RCC 7860 (cell line): ENCODE results near the gene ABCB6.
"Not testable (repeated sequence)": the region's sequence is repeated elsewhere in the genome, so short reads cannot be mapped to it uniquely, and the experiment has no call there.

Experiments used
- DNase-seq: peaks from one replicate; pipeline ENCODE4 v3.0.0-alpha.2; 2015; ENCODE audit warnings: low spot score
- FAIRE-seq: peaks from 2 replicates; lab custom pipeline; 2012; peaks lifted over from hg19 to GRCh38; lab: Jason Lieb, UNC

The ABCB6 gene

GRCh38 chr2:219214786-219215185 is 4.0 kb downstream of the ABCB6 start:
- DNase-seq (no peak), FAIRE-seq (no peak)

- no peak for DNase-seq
- FAIRE-seq: no peak
These were observed 4.6 kb downstream of the ABCB6 start for GRCh38 chr2:219214141-219214540.

GRCh38 chr2:219213486-219214071 is 5.2 kb downstream of the ABCB6 start:
- no peak for FAIRE-seq
- DNase-seq: no peak

GRCh38 chr2:219213026-219213415 is 5.7 kb downstream of the ABCB6 start:
- FAIRE-seq (no peak), DNase-seq (no peak)

- FAIRE-seq: no peak
- no peak for DNase-seq
These were observed 7.8 kb downstream of the ABCB6 start for GRCh38 chr2:219210886-219211362.

- DNase-seq (no peak), FAIRE-seq (no peak)
These were observed 8.4 kb downstream of the ABCB6 start for GRCh38 chr2:219210196-219210885.

GRCh38 chr2:219209236-219210195 is 9.2 kb downstream of the ABCB6 start:
- FAIRE-seq (no peak), DNase-seq (no peak)

GRCh38 chr2:219207884-219208740 is 10.6 kb downstream of the ABCB6 start:
- FAIRE-seq: no peak
- peak; percentile 14 for DNase-seq

GRCh38 chr2:219207134-219207883 is 11.4 kb downstream of the ABCB6 start:
- no peak for FAIRE-seq
- DNase-seq: peak; percentile 42

GRCh38 chr2:219206328-219207133 is 12.2 kb downstream of the ABCB6 start, which contains the start of gene ZFAND2B:
TSS of gene ZFAND2B (plus strand) at chr2:219206782. CDS start at chr2:219206988, 206 bp downstream.
- FAIRE-seq (no peak), DNase-seq (peak; percentile 81)

- FAIRE-seq (no peak), DNase-seq (no peak)
These were observed 12.8 kb downstream of the ABCB6 start for GRCh38 chr2:219205981-219206327.

GRCh38 chr2:219205165-219205538 is 13.6 kb downstream of the ABCB6 start:
- no peak for DNase-seq
- no peak for FAIRE-seq

- DNase-seq (no peak), FAIRE-seq (no peak)
These were observed 14.2 kb downstream of the ABCB6 start for GRCh38 chr2:219204425-219205164.

- not testable (repeated sequence) for DNase-seq, FAIRE-seq
These were observed 17.4 kb downstream of the ABCB6 start for GRCh38 chr2:219201331-219201730.

- DNase-seq, FAIRE-seq: not testable (repeated sequence)
These were observed 18.0 kb downstream of the ABCB6 start for GRCh38 chr2:219200502-219201326.

GRCh38 chr2:219199470-219200211 is 19.1 kb downstream of the ABCB6 start:
- FAIRE-seq (no peak), DNase-seq (no peak)

GRCh38 chr2:219198974-219199373 is 19.8 kb downstream of the ABCB6 start:
- no peak for DNase-seq
- no peak for FAIRE-seq
